Loucy (cell line): ENCODE data around the gene MOSMO.

Experiments
- H2AFZ ChIP-seq: fragments of 200-600 bp; sonication (generic); 2 replicates; pipeline ENCODE4 v1.6.0; 2016; ENCODE audit warnings: antibody characterized with exemption, mild to moderate bottlenecking, low read length, moderate library complexity
- H3F3A ChIP-seq: fragments of 200-600 bp; 2 replicates; pipeline ENCODE4 v1.6.0; 2016; ENCODE audit warnings: antibody characterized with exemption, low read depth, mild to moderate bottlenecking
- H3K27me3 ChIP-seq: fragments of 200-600 bp; sonication (generic); 2 replicates; pipeline ENCODE4 v1.6.1; 2014; ENCODE audit warnings: low read length, mild to moderate bottlenecking; ENCODE audit not compliant: insufficient read depth, poor library complexity, severe bottlenecking
- H3K36me3 ChIP-seq: fragments of 200-600 bp; sonication (generic); 2 replicates; pipeline ENCODE4 v1.6.1; 2016; ENCODE audit warnings: low read length; ENCODE audit not compliant: insufficient read depth
- H3K4me1 ChIP-seq: fragments of 200-600 bp; sonication (generic); 2 replicates; pipeline ENCODE4 v1.5.1; 2014; ENCODE audit warnings: low read length, mild to moderate bottlenecking; ENCODE audit not compliant: insufficient read depth, poor library complexity, severe bottlenecking
- H3K4me2 ChIP-seq: fragments of 200-600 bp; sonication (generic); 2 replicates; pipeline ENCODE4 v1.6.0; 2014; ENCODE audit warnings: antibody characterized with exemption, low read length, low read depth, mild to moderate bottlenecking; ENCODE audit not compliant: poor library complexity, severe bottlenecking
- H3K4me3 ChIP-seq: fragments of 200-600 bp; sonication (generic); 2 replicates; pipeline ENCODE4 v1.5.1; 2014; ENCODE audit warnings: low read length, mild to moderate bottlenecking, mixed read lengths; ENCODE audit not compliant: poor library complexity, severe bottlenecking
- H3K79me2 ChIP-seq: fragments of 200-600 bp; sonication (generic); 2 replicates; pipeline ENCODE4 v1.6.1; 2014; ENCODE audit warnings: low read length; ENCODE audit not compliant: insufficient read depth
- H3K9ac ChIP-seq: fragments of 200-600 bp; sonication (generic); 2 replicates; pipeline ENCODE4 v1.6.0; 2014; ENCODE audit warnings: mild to moderate bottlenecking, low read depth, low read length, moderate library complexity; ENCODE audit not compliant: poor library complexity, severe bottlenecking
- H3K9me2 ChIP-seq: fragments of 200-600 bp; sonication (generic); replicated peaks from 2 replicates; pipeline ENCODE4 v1.6.1; 2016; ENCODE audit warnings: low read depth, low read length, mixed read lengths
- H3K9me3 ChIP-seq: fragments of 200-600 bp; sonication (generic); 2 replicates; pipeline ENCODE4 v1.6.1; 2014; ENCODE audit warnings: mild to moderate bottlenecking, antibody characterized with exemption, low read length, low read depth; ENCODE audit not compliant: insufficient read depth
- H4K20me1 ChIP-seq: fragments of 200-600 bp; sonication (generic); 2 replicates; pipeline ENCODE4 v1.6.0; 2014; ENCODE audit warnings: antibody characterized with exemption, low read length, mild to moderate bottlenecking; ENCODE audit not compliant: insufficient read depth, poor library complexity, severe bottlenecking
- CTCF ChIP-seq: fragments of 200-600 bp; sonication (generic); conservative IDR thresholded peaks from 2 replicates; pipeline ENCODE4 v1.5.1; 2014; ENCODE audit warnings: mild to moderate bottlenecking, antibody characterized with exemption, low read length
- EZH2phosphoT487 ChIP-seq: fragments of 200-600 bp; IDR thresholded peaks from 2 replicates; pipeline ENCODE4 v1.6.1; 2018; ENCODE audit warnings: antibody characterized with exemption, mild to moderate bottlenecking, moderate library complexity, borderline replicate concordance

MOSMO gene

GRCh38 chr16:22070361-22071330, 62.7 kb downstream of the MOSMO start:
- Histone ChIP-seq H2AFZ (no peak overlapping the region), H3K79me2 (no peaks in the 10 kb centered on the region), H3K36me3 (peaks cover 7% of the 10 kb centered on the region; the same call in 1 of the 2 replicates), H3K4me3 (no peak overlapping the region), H3K9ac (no peak overlapping the region), H4K20me1 (no peaks in the 10 kb centered on the region), H3K9me3 (peaks cover 9% of the 10 kb centered on the region; the same call in 1 of the 2 replicates), H3K4me1 (no peaks in the 10 kb centered on the region), H3K4me2 (no peak overlapping the region), H3K9me2 (no peaks in the 10 kb centered on the region), H3K27me3 (no peaks in the 10 kb centered on the region), H3F3A (no peaks in the 10 kb centered on the region)
- TF ChIP-seq EZH2phosphoT487 (no peak), CTCF (no peak)

DNA sequence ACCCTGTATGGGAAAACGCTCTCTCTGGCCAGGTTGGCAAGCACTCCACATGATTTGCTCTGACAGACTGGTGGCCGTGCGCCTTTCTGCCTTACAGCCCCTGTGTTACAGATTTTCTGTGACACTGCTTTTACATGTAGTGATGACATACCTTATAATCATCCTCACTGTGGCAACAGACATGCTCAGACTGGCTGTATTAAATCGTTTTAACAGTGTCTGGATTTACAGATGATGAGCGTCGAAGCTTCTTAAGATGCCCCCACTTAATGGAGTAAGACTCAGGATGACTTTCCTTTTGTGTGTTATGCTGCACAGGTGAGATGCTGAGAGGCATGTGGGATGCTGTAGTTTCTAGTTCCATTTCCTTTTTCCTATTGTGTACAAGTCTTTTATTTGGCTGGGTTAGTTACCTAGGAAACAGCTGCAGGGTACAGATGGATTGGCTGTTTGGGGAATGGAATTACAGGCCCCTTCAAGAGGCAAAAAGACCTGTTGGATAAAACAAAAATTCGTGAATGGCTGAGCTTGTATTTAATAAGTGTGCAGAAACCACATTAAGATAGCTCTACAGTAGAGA, 63.5 kb downstream of the MOSMO start:
- TF ChIP-seq CTCF (no peak), EZH2phosphoT487 (no peak)
- Histone ChIP-seq H3K9me2 (no peaks in the 10 kb centered on the region), H2AFZ (no peak overlapping the region), H4K20me1 (no peaks in the 10 kb centered on the region), H3K79me2 (no peaks in the 10 kb centered on the region), H3K36me3 (peaks cover 2% of the 10 kb centered on the region; the same call in 1 of the 2 replicates), H3K27me3 (no peaks in the 10 kb centered on the region), H3K4me2 (no peak overlapping the region), H3K4me3 (no peak overlapping the region), H3F3A (no peaks in the 10 kb centered on the region), H3K9ac (no peak overlapping the region), H3K4me1 (no peaks in the 10 kb centered on the region), H3K9me3 (peaks cover 5% of the 10 kb centered on the region; the same call in 1 of the 2 replicates)

DNA sequence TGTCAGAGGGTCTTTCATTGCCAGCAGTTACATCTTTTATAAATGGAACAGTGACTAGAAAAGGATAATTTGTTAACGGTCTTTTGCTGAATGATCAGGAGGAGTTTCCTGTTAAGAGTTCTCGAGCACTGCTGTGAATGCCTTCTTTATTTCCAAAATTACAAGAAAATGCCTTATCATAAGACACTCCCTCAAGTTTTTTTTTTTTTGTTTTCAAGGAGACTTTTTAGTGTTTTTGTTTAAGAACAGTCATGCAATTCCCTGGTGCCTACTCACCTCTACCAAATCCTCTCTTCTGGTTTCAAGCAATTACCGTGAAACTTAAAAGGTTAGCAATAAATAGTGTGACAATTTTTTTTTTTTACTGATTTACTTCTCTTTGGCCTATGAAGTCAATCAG, 65.4 kb downstream of the MOSMO start:
- Histone ChIP-seq H3K36me3 (no peaks in the 10 kb centered on the region), H3K9me3 (no peaks in the 10 kb centered on the region), H4K20me1 (no peaks in the 10 kb centered on the region), H3K4me1 (no peaks in the 10 kb centered on the region), H3K79me2 (no peaks in the 10 kb centered on the region), H3K9ac (no peak overlapping the region), H3K4me3 (no peak overlapping the region), H3K4me2 (no peak overlapping the region), H3K9me2 (no peaks in the 10 kb centered on the region), H2AFZ (no peak overlapping the region), H3F3A (no peaks in the 10 kb centered on the region), H3K27me3 (no peaks in the 10 kb centered on the region)
- TF ChIP-seq CTCF (no peak), EZH2phosphoT487 (no peak)
